HG03159 (cell line): ENCODE data around the gene TMEM132A.
"Not testable (repeated sequence)": the region's sequence is repeated elsewhere in the genome, so short reads cannot be mapped to it uniquely, and the experiment has no call there.

ENCODE experiments used
- ATAC-seq: cut with Tn5 transposase; IDR thresholded peaks from one replicate; pipeline ENCODE4 v1.9.1; 2021; ENCODE audit warnings: mild to moderate bottlenecking, moderate library complexity; ENCODE audit not compliant: unreplicated experiment

The TMEM132A gene

GRCh38 chr11:60905551-60906113 lies 18.6 kb upstream of the TMEM132A start:
- no peak for ATAC-seq

DNA sequence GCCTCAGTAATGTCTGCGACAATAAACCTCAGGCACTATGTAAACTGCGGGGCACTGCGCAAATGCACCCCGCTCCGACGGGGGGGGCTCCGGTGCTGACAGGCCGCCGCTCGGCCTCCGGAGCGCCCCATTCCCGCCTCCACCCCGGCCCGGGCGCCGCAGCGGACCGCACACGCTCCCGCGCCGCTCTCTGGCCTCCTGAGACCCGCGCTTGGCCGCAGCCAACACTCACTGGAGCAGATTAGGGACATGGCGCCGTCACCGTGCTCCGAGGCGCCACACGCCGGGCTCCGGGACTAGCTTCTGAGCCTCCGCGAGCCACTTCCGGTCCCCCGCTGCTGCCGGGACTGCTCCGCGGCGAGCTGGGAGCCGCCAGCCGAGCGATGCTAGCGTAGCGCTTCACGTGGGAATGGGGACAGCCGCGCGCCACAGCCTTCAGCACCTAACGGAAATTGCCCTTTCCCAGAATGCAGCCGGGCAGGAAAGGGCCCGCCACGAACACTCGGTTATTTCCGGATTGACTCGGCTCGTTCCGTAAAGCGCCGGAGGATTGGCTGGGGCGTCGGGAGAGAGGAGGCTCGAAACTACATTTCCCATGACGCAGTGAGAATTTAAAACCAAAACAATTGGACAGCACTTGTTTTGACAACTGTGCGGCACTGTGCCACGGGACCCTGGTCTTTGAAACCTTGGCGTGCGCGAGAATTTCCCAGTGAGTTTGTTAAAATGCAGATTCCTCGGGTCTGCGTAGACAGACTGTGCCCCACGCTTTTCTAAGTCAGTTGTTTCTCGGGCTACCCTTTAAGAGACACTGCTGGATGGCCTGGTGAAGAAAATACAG lies 17.9 kb upstream of the TMEM132A start, which contains the start of gene PRPF19:
PRPF19 (minus strand) TSS at position 454 of the 841 bp plus-strand sequence; CDS start at position 251, 203 bp downstream.
- peak; percentile 73 for ATAC-seq

- ATAC-seq, result no peak
Measured at GRCh38 chr11:60908803-60909202, 15.5 kb upstream of the TMEM132A start.

DNA sequence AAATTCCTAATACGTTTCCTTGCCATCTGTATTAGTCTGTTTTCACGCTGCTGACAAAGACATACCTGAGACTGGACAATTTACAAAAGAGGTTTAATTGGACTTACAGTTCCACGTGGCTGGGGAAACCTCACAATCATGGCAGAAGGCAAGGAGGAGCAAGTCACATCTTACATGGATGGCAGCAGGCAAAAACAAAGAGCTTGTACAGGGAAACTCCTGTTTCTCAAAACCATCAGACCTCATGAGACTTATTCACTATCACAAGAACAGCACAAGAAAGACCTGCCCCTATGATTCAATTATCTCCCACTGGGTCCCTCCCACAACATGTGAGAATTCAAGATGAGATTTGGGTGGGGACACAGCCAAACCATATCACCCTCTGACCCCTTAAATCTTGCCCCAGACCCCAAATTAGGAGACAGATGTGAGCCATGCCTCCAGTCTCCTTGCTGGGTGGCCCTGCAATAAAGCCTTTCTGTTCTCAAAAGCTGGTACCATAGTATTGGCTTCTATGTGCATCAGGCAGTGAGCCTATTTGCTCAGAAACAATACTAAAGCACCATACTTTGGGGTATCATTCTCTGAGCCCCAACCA lies 14.5 kb upstream of the TMEM132A start:
- ATAC-seq, result not testable (repeated sequence)

DNA sequence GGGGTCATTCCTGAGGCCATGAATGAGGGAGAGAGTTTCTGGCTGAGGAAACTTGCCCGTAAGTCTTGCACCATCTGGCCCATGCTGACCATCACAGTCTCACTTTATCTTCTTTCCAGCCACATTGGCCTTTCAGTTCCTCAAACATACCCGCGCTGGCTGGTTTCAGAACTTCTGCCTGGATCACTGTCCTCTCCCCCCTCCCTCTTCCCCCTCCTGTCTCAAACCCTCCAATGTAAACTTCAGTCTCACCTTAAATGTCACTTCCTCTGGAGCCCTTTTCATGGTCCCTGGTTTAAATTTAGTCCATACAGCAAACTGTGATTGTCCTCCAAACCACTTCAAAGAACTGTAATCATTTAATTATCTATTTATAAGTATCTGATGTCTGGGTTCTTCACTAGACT lies 14.0 kb upstream of the TMEM132A start:
- peak; percentile 31 for ATAC-seq

- ATAC-seq, result no peak
Measured at GRCh38 chr11:60910711-60911380, 13.4 kb upstream of the TMEM132A start.

- ATAC-seq, result no peak
Measured at GRCh38 chr11:60912223-60912850, 11.9 kb upstream of the TMEM132A start.

DNA sequence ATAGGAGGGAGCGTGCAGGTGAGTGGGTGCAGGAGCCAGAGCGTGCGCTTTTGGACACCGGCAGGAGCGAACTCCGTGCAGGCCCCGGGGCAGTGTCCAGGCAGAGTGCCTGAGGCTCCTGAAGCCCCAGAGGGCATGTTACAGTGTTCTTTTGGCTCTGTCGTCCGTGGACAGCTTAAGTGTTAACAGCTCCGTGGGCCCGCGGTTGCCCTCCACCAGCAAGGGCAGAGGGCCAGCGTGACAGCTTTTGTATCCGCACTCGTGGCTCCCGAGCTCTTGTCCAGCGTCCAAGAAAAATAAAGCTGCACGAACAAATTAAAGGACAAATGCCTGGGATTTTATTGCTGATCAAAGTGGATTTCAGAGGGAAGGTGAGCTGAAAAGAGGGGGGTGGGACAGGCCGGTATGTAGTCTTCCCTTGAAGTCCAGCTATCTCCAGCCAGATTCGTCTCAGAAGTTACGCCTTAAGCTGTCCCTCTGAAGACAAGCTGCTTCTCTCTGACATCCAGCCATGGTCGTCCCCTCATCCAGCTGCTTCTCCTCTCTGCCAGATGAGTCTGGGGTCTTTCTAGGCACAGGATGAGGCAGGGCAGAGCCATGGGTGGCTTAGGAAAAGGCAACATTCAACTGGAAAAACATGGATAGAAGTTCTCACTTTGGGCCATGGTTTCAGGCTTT lies 11.3 kb upstream of the TMEM132A start:
- ATAC-seq, result no peak

DNA sequence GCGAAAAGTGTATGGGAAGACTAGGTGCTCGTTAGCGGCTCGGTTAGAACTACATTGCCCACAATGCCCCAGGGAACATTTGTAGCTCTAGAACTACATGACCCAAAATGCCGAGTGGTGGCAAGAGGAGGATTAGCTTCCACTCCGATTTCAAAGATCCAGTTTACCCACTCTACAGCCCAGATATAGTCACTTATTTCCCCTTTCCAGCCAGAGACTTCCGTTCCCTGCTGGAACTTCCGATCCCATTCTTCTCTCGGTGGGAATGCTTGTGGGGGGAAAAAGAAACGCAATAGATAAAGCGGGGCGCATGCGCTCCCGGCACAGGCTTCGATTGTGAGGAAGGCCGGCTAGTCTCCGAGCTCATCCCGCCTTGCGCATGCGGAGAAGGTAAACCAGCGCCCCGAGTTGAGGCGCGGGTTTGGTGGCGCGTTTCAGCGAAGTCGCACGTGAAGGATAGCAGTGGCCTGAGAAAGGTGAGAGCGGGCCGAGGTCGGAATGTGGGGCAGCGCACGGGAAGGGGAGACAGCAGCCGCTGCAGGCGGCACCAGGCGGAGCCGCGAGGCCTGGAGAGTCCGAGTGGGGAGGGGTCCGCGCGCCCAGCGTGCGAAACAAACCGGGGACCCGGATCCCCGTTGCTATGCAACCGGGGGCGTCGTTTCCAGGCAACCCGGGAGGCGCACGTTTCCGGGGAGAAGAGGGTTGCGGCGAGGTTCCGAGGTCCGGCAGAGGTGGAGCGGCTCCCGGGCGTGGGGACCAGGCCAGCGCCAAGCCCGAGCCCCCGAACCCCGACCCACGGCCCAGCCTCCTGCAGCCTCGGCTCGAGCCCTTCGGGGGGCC lies 10.2 kb upstream of the TMEM132A start, which contains the start of gene TMEM109:
TMEM109 (plus strand) TSS at position 366 of the 840 bp plus-strand sequence. CDS start 5,536 bp downstream, outside the sequence.
- ATAC-seq, result peak; percentile 45

- peak; percentile 0 for ATAC-seq
Measured at GRCh38 chr11:60914633-60915247, 9.5 kb upstream of the TMEM132A start.

DNA sequence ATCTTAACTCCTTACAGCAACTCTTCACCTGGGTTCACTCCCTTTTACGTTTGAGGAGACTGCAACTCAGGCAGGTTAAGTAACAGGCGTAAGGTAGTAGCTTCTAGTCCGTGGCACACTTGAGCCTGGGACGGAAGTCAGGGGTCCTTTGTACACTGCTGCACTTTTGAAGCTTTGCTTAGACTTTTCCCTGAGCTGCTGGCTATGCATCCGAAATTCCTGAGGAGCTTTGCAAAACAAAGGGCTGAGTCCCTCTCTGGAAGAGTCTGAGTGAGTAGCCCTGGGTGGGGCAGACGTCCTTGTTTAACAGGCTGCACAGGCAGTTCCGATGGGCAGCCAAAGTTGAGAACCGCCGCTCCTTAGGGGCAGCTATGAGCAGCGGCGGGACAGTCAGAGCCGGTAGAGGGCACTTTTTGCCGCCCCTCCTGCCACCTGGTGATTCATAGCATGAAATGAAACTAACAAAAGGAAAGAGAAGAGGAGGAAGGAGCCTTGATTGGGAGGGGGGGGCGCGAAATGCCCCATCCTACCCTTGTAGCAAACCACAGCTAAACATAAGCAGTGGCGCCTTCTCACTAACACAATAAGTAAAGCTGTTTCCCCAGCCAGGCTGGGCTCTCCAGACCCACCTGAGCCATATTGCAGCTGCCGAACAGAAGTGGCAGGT lies 8.9 kb upstream of the TMEM132A start:
- peak; percentile 51 for ATAC-seq

DNA sequence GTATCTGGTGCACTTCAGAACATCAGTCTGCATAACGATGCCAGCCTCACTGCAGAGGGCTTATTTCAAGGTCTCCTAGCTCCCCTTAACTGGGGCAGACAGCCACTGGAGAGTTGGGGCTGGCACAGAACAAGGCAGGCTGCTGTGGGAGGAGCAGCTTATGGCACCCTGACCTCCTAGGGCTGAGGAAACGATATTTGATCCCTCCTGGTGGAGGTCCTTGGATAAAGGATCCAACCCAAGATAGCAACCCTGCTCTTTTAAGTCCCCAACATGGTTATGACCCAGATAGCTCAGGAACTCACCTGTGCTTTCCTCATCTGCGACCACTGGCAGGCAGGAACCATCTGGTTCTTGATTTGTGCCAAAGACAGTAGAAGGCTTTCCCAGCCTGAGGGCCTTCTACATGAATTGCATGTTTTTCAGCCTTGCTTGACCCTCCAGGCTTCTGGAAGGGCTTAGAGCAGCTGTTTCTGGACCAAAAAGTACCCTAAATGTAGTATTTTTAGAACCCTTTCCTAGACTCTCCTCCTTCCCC lies 7.5 kb upstream of the TMEM132A start:
- no peak for ATAC-seq

- ATAC-seq, result no peak
Measured at GRCh38 chr11:60917267-60917666, 7.0 kb upstream of the TMEM132A start.

GRCh38 chr11:60918251-60918938 lies 5.9 kb upstream of the TMEM132A start:
- ATAC-seq, result no peak

- no peak for ATAC-seq
Measured at GRCh38 chr11:60918939-60919265, 5.4 kb upstream of the TMEM132A start.

DNA sequence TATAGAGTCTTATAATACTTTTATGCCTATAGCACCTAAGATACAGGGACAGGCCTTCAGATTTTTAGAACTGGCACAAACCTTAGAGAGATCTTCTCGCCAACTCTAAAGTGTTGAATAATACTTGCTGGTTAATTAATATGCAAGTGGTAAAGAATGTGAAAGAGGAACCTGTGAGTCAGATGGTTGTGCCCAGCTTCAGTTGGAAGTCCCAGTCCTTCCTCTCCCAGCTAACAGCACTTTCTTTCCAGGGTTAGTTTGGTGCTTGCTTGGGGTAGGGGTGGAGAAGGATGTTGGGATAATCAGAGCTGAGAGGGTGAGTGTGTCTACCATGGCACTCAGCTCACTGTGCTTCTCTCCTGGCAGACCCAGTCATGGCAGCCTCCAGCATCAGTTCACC lies 4.9 kb upstream of the TMEM132A start:
- ATAC-seq, result no peak

- no peak for ATAC-seq
Measured at GRCh38 chr11:60919956-60920355, 4.3 kb upstream of the TMEM132A start.

DNA sequence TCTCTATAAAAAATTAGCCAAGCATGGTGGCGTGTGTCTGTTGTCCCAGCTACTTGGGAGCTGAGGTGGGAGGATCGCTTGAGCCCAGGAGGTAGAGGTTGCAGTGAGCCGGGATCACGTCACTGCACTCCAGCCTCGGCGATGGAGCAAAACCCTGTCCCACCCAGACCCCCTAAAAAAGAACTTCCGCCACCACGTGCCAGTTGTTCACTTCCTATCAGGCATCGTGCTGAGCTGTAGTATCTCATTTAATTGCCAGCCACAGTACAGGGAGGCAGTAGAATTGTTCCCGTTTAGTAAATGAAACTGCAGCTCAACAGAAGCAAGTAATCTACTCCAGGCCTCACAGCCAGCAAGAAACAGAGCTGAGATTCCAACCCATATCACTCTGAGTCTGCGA lies 3.0 kb upstream of the TMEM132A start:
- no peak for ATAC-seq
